ENCODE results near the gene ZNF25. TPM values are rescaled to one million over a fixed set of nuclear protein-coding genes. Genes with fewer than 3 reads are reported as not detected.
"Not testable (repeated sequence)": the region's sequence is repeated elsewhere in the genome, so short reads cannot be mapped to it uniquely, and the experiment has no call there.

Gene ZNF25
- total RNA-seq, 4 donors from 2014 or later: 8.4 to 17.1 (median 12.0) TPM

- Histone ChIP-seq H3K4me3 (replicated peaks in 1 of 3) (no peak overlapping the region), H3K36me3 (no peaks in the 10 kb centered on the region), H3K9me3 (no peaks in the 10 kb centered on the region), H3K4me1 (peaks cover 6 to 8% of the 10 kb centered on the region in 2 donors), H3K27me3 (no peaks in the 10 kb centered on the region), H3K27ac (no peak overlapping the region)
- TF ChIP-seq, protein P1, sequence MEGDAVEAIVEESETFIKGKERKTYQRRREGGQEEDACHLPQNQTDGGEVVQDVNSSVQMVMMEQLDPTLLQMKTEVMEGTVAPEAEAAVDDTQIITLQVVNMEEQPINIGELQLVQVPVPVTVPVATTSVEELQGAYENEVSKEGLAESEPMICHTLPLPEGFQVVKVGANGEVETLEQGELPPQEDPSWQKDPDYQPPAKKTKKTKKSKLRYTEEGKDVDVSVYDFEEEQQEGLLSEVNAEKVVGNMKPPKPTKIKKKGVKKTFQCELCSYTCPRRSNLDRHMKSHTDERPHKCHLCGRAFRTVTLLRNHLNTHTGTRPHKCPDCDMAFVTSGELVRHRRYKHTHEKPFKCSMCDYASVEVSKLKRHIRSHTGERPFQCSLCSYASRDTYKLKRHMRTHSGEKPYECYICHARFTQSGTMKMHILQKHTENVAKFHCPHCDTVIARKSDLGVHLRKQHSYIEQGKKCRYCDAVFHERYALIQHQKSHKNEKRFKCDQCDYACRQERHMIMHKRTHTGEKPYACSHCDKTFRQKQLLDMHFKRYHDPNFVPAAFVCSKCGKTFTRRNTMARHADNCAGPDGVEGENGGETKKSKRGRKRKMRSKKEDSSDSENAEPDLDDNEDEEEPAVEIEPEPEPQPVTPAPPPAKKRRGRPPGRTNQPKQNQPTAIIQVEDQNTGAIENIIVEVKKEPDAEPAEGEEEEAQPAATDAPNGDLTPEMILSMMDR (IDR thresholded peaks at IDR 0.05): no peak
- TF ChIP-seq POLR2A (IDR thresholded peaks at IDR 0.05): no peak
- 84 to 86% methylated on average over 3 of the region's 3 CpGs for WGBS, 2 donors
- DNase-seq: no peak
- intact Hi-C loops (cut with DNase I): no loop called here
Measured at GRCh38 chr10:38007991-38008390, 31.5 kb upstream of the ZNF25 start.

DNA sequence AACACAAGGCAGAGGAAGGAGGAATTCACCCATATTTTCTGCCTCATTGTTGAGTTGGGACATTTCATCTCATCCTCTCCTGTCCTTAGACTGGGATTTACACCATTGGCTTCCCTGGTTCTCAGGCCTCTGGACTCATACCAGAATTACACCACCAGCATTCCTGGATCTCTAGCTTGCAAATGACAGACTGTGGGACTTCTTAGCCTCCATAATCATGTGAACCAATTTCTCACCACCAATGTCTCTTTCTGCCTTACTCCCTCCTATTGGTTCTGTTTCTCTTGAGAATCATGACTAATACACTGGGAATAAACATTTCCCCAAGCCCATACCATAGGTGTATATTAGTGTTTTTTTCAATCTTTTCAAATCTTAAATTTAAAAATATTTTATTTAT lies 31.1 kb upstream of the ZNF25 start:
- no peaks in the 10 kb centered on the region for H3K36me3 ChIP-seq
- H3K4me1 ChIP-seq: peaks cover 6 to 8% of the 10 kb centered on the region in 2 donors
- H3K9me3 ChIP-seq: no peaks in the 10 kb centered on the region
- no peak for DNase-seq
- H3K27me3 ChIP-seq: no peaks in the 10 kb centered on the region
- H3K27ac ChIP-seq: no peak overlapping the region
- intact Hi-C loops (cut with DNase I): no loop called here
- H3K4me3 ChIP-seq (replicated peaks in 1 of 3): no peak overlapping the region
- TF ChIP-seq, protein P1 (IDR thresholded peaks at IDR 0.05): no peak
- no peak for TF ChIP-seq POLR2A (IDR thresholded peaks at IDR 0.05)

DNA sequence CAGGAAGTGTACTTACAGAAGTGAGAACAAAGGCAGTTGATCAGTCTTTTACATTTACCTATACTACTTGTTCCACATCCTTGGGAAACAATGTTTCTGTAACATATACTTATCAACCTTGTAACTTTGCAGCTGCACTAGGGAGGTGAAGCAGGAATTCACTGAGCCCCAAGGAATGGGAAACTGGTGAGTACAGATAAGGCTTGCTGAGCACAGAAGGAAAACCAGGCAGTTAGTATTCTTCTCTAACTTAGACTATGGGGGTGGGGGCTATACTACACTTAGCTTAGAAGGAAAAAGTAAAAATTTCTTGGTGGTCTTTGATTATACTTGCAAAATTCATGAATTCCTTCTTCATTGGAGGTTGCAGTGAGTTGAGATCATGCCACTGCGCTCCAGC lies 27.1 kb upstream of the ZNF25 start:
- no peak overlapping the region for H3K4me3 ChIP-seq (replicated peaks in 1 of 3)
- no peaks in the 10 kb centered on the region for H3K9me3 ChIP-seq
- H3K4me1 ChIP-seq: no peaks in the 10 kb centered on the region
- no peaks in the 10 kb centered on the region for H3K27me3 ChIP-seq
- 97 to 100% methylated on average over 1 of the region's 1 CpG for WGBS, 2 donors
- intact Hi-C loops (cut with DNase I): no loop called here
- no peak for DNase-seq
- H3K27ac ChIP-seq: no peak overlapping the region
- TF ChIP-seq POLR2A (IDR thresholded peaks at IDR 0.05): no peak
- TF ChIP-seq, protein P1 (IDR thresholded peaks at IDR 0.05): no peak
- H3K36me3 ChIP-seq: no peaks in the 10 kb centered on the region

DNA sequence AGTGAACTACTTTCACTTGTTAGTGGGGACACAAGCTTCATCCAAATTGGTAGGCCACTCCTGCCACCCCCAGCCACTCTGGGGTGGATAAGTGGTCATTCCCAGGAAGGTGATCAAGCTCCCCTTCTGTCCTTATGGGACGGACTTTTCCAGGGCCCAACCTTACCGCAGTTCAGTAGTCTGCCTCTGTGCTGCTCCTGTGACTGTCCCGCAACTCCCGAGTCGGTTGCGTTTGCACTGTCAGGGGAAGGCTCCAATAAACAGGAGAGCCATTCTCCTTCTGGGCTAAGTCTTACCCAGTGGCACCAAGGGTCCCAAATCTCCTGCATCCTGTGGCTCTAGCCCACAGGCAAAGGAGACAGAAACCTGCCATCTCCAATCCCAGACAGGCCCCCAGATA lies 26.6 kb upstream of the ZNF25 start:
- Histone ChIP-seq H3K4me3 (replicated peaks in 1 of 3) (no peak overlapping the region), H3K36me3 (no peaks in the 10 kb centered on the region), H3K27me3 (no peaks in the 10 kb centered on the region), H3K27ac (no peak overlapping the region), H3K9me3 (no peaks in the 10 kb centered on the region), H3K4me1 (no peaks in the 10 kb centered on the region)
- intact Hi-C loops (cut with DNase I): no loop called here
- no peak for DNase-seq
- WGBS, 2 donors: 94 to 96% methylated on average over 6 of the region's 6 CpGs
- TF ChIP-seq, protein P1 (IDR thresholded peaks at IDR 0.05): no peak
- TF ChIP-seq POLR2A (IDR thresholded peaks at IDR 0.05): no peak

- 93 to 100% methylated on average over 1 of the region's 1 CpG for WGBS, 2 donors
- H3K36me3 ChIP-seq; DNase-seq; H3K4me3 ChIP-seq (replicated peaks in 1 of 3); H3K27ac ChIP-seq; H3K9me3 ChIP-seq; intact Hi-C loops (cut with DNase I); H3K27me3 ChIP-seq; H3K4me1 ChIP-seq: not testable (repeated sequence)
Measured at GRCh38 chr10:38000474-38000873, 24.0 kb upstream of the ZNF25 start.

GRCh38 chr10:37998920-37999319 lies 22.5 kb upstream of the ZNF25 start:
- H3K36me3 ChIP-seq; intact Hi-C loops (cut with DNase I); H3K4me3 ChIP-seq (replicated peaks in 1 of 3); H3K27me3 ChIP-seq; DNase-seq; H3K27ac ChIP-seq; H3K4me1 ChIP-seq; H3K9me3 ChIP-seq: not testable (repeated sequence)
- WGBS, 2 donors: 64 to 73% methylated on average over 3 of the region's 3 CpGs
